T follicular helper cell (primary cell): ENCODE data around the gene LDLRAP1.
A peak's percentile ranks its signal among the peaks of the same experiment; 100 is the strongest.

Experiments used
- DNase-seq: peaks from one replicate; pipeline ENCODE4 v3.0.0-alpha.2; 2020; ENCODE audit warnings: low read depth

The LDLRAP1 gene

GRCh38 chr1:25562928-25563283 lies 19.5 kb downstream of the LDLRAP1 start:
- no peak for DNase-seq

- DNase-seq = no peak
Measured at GRCh38 chr1:25563330-25564215, 20.2 kb downstream of the LDLRAP1 start.

GRCh38 chr1:25564777-25565574 lies 21.6 kb downstream of the LDLRAP1 start:
- peak; percentile 28 for DNase-seq

DNA sequence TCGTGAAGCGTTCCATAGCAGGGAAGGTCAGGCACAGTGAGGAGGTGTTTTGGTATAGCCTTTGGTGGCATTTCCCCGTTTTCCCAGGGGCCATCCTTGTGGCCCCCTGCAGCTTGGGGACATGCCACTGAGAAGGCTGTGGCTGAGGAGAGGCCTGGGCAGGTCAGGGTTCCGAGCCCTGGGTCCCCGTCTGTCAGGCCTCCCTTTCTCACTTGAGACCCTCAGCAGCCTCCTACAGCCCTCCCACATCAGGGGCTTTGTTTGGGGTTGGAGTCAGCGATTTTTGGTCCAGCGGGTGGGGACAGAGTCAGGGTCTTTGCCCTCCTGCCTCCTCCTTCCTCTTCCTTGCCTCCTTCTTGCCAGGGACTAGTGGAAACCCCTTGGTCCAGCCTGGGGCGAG lies 22.2 kb downstream of the LDLRAP1 start:
- no peak for DNase-seq

DNA sequence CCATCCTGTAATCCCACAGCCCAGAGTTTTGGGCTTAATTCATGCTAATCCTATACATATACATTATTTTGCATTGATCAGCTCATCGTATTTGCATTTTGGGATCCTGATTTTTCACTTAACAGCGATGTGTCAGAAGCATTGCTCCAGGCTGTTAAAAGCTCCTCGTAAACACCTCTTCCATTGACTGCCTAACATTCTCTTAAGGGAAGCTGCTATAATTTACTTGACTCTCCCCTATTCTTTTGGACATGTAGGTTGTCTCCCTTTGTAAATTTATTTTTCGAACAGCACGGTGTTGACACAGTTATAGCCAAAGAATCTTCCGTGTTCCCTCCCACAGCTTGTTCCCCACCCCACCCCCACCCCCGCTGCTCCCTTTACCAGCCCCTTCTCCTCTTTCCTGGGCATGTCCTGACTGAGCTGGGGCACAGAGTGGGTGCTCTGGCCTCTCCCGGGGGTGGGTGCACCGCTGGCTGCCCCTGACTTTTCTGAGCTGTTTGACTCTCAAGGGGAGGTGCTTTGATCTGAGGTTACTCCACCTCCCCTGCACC lies 22.8 kb downstream of the LDLRAP1 start:
- no peak for DNase-seq

- no peak for DNase-seq
Measured at GRCh38 chr1:25566730-25567341, 23.4 kb downstream of the LDLRAP1 start.

DNA sequence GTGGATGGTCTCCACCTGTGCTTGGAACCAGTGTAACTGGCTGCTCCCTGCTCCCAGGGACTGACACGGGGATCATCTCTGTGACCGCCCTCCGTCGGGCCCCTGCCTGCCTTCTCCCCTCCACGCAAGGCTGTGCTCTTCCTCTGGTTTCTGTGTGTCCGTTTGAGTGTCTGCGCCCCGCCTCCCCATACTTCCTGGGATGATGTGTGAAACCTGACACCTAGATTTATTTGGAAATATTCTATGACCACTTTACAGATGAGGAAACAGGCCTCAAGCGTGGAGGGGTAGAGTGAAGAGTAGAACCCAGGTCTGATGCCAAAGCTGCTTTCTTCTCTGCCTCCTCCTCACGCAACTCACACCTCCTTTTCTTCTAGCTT lies 24.3 kb downstream of the LDLRAP1 start:
- no peak for DNase-seq

DNA sequence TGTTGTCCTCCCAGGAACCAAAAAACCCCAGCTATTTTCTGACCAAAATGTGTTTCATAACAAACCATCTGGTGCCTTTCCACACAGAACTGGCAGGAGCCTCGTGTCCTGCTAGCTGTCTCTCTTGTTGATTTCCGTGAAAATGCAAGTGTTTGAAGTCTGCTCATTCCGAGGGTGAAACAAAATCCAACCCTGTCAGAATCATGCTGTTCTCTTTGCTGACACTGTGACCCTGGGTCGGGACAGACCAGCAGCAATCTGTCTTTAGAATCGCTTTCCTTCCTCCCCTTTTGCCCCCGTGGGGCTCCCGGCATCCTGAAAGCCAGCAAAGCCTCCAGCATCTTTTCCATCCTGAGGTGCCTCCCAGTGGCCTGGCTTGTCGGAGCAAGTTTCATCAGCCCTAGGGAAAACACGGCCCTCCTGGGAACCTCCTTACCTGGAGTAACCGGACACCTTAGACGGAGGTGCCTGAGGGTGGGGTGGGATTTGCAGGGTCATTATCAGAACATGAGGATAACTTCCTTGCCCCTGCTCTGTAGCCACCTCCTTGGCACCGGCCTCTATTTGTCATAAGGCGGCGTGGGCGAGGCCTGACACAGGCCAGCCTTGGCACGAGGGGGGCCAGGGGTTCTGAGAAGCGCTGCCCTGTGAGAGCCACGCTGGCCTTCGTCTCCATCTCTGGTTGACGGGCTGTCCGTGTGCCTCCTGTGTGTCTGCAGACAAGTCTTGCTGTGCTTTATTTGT lies 24.9 kb downstream of the LDLRAP1 start:
- no peak for DNase-seq

GRCh38 chr1:25568834-25569596 lies 25.6 kb downstream of the LDLRAP1 start:
- no peak for DNase-seq

DNA sequence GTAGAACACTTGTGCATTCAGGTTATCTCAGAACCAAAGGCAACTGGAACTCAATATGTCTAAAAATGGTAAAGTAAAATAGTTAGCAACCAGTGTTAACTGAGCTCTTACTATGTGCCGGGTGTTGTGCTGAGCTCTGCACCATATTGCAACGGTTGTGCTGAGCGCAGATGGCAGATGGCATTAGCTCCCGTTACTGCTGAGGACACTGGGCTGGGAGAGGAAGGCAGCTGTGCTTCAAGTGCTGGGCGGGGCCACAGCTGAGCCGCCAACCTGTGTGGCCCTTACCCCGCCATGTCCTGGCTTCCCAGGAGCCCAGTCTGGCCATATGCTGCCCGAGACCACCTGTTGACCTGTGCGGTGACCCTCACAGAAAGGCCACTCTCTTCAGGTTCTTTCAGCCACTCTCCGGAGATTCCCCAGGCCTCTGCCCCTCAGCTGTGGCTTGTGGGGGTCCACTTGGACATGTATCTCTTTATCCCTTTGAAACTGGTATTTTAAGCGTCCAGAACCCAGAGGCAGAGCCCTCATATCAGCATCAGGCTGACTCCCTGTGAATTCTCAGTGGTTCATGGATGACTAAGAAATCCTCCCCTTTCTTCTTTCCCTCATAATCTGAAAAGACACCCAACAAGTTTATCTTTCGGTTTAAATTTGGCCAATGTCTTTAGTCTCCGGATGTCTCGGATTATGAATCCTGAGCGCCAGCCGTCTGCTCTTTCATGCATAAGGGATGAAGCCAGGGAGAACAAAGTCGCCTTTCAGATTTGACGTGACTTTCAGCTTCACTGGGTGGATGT lies 26.4 kb downstream of the LDLRAP1 start:
- DNase-seq = no peak

- DNase-seq = no peak
Measured at GRCh38 chr1:25570798-25571521, 27.6 kb downstream of the LDLRAP1 start.

DNA sequence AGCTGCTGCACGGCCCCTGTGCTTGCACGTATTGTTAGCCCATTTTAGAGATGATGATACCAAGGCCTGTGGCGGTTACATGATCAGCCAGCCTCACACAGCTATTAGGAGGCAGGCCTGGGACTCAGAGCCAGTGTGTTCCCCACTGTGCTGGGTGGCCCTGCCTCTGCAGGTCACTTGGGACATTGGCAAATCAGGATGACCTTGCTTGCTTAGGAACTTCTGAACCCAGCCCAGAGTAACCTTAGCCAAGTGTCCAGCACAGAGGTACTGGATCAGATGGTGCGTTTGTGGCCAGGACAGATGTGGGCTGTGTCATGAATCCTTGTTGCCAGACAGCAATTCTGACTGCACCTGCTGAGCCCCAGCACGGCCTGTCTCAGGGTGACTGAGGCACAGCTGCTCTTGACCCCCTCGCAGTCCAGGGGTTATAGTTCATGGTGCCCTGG lies 28.1 kb downstream of the LDLRAP1 start:
- no peak for DNase-seq

GRCh38 chr1:25572107-25572506 lies 28.7 kb downstream of the LDLRAP1 start:
- DNase-seq = no peak

GRCh38 chr1:25572708-25573590 lies 29.5 kb downstream of the LDLRAP1 start:
- peak; percentile 35 for DNase-seq

DNA sequence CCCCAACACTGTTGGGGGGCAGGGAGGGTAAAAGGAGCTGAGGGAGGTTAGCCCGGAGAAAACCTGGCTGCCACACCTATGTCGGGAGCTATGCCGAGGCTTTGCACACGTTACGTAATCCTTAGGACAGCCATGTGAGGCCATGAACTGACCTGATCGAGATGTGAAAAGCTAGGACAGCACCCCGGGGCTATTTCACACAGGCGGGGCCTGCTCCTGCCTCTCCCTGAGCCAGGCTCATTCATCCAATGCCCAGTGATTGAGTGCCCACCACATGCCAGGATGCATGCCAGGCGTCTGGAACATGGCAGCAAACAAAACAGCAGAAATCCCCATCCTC lies 30.2 kb downstream of the LDLRAP1 start:
- no peak for DNase-seq

DNA sequence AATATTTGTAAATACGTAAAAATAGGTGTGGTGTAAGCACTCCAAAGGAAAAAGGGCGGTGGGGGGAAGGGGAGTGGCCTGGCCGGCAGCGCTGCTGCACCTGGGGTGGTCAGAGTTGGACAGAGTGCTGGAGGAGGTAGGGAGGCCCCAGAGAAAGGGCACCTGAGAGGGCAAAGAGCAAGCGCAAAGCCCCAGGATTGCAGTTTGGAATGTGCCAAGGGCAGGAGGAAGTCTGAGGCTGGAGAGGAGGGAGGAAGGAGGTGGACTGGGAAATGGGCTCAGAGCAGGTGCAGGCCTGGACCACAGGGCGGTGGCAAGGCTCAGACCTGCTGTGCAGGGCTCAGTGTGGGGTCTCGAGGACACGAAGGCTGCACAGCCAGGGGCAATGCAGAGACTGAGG lies 30.6 kb downstream of the LDLRAP1 start:
- no peak for DNase-seq

GRCh38 chr1:25575191-25575590 lies 31.8 kb downstream of the LDLRAP1 start:
- DNase-seq = no peak

DNA sequence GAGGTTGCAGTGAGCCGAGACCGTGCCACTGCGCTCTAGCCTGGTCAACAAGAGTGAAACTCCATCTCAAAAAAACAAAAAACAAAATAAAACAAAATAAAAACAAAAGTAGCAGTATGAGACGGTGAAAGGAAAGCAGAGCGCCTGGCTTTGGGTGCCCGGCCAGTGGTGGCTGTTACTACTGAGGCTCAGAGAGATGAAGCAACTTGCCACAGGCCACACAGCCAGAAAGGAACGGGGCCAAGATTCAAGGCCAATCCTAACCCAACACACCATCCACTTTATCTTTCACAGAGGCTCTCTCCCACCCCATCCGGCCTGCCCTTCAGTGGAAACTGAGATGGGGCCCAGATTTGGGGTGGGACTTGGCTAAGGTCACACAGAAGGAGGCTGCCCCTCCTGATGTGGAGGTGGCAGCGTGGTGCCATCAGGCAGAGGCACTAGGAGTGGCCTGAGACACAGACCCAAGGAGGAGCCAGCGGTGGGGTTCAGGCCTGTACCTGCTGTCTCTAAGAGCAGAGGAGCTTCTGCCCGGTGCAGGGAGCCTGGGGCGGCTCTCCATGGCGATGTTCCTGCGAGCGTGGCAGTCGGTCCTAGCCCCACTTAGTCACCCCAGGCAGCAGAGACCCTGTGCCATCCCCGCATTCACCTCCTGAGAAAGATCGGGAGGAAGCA lies 33.2 kb downstream of the LDLRAP1 start:
- no peak for DNase-seq
